Urinary bladder (tissue), 4 donors: ENCODE results near the gene DUSP28. TPM values are rescaled to one million over a fixed set of nuclear protein-coding genes. Genes with fewer than 3 reads are reported as not detected.

ENCODE experiments used
- DNase-seq: peaks from one replicate; pipeline ENCODE4 v3.0.0-alpha.2; 2015; ENCODE audit errors: extremely low spot score
- H3K27ac ChIP-seq: one replicate; pipeline ENCODE4 v1.5.1; 2013; ENCODE audit warnings: low read depth, mild to moderate bottlenecking, moderate library complexity
- H3K36me3 ChIP-seq: one replicate; pipeline ENCODE4 v1.6.1; 2013; ENCODE audit warnings: mild to moderate bottlenecking, moderate library complexity; ENCODE audit not compliant: insufficient read depth
- H3K4me1 ChIP-seq: one replicate; pipeline ENCODE4 v1.6.1; 2013; ENCODE audit warnings: mild to moderate bottlenecking, moderate library complexity; ENCODE audit not compliant: insufficient read depth
- H3K4me3 ChIP-seq: one replicate; pipeline ENCODE4 v1.5.1; 2013; ENCODE audit warnings: low read depth, low read length
- WGBS: extraction: QIAGEN DNeasy Blood & Tissue Kit; methylation state at CpG from one replicate; pipeline ENCODE4 v1.1.7; 2013; 5-methylcytosine and 5-hydroxymethylcytosine counted together
- polyA plus RNA-seq: library from polyadenylated mRNA; stranded (reverse); fragments of 200-250 nt; gene quantifications from one replicate; pipeline ENCODE4 v1.2.3, GENCODE V29; 2013
- total RNA-seq: library from RNA; depleted of rRNA; stranded (reverse); fragments of >200 nt; gene quantifications from one replicate; pipeline ENCODE4 v1.2.3, GENCODE V29; 2014
- donor health status: healthy with polysubstance abuse.
- donor health status: healthy.

Gene DUSP28
- total and polyA plus RNA-seq, 2 donors: 2.8 to 5.8 TPM

DNA sequence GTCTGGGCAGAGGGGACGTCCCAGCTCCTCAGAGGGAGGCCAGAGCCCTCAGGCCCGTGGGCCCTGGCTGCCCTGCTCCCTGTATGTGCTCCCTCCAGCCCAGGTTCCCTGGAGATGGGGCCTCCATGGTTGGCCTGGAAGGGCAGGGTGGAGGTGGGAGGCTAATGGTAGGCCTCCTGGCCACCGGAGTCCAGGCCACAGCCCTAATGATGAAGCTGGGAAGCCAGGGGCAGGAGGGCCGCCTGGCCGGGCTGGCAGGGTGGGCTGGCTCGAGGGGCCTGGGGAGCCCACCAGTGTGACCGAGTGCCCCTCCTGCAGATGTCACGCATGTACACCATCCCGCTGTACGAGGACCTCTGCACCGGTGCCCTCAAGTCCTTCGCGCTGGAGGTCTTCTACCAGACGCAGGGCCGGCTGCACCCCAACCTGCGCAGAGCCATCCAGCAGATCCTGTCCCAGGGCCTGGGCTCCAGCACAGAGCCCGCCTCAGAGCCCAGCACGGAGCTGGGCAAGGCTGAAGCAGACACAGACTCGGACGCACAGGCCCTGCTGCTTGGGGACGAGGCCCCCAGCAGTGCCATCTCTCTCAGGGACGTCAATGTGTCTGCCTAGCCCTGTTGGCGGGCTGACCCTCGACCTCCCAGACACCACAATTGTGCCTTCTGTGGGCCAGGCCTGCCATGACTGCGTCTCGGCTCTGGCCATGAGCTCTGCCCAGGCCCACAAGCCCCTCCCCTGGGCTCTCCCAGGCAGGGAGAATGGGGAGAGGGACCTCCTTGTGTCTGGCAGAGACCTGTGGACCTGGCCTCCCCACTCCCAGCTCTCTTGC lies 17.3 kb downstream of the DUSP28 start:
- 87% methylated on average over 26 of the region's 26 CpGs for WGBS
- H3K4me3 ChIP-seq: no peak overlapping the region
- no peaks in the 10 kb centered on the region for H3K4me1 ChIP-seq
- peaks cover 3% of the 10 kb centered on the region for H3K36me3 ChIP-seq
- no peak for DNase-seq
- no peak overlapping the region for H3K27ac ChIP-seq

DNA sequence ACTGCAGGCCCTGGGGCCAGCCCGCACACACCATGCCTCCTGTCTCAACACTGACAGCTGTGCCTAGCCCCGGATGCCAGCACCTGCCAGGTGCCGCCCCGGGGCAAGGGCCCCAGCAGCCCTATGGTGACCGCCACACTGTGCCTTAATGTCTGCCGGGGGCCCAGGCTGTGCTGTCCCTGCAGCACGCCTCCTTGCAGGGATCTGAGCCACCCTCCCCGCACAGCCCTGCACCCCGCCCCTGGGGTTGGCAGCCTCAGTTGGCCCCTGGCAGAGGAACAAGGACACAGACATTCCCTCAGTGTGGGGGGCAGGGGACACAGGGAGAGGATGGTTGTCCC lies 17.9 kb downstream of the DUSP28 start:
- no peaks in the 10 kb centered on the region for H3K4me1 ChIP-seq
- H3K4me3 ChIP-seq: no peak overlapping the region
- 86% methylated on average over 9 of the region's 9 CpGs for WGBS
- H3K27ac ChIP-seq: no peak overlapping the region
- DNase-seq: no peak
- peaks cover 3% of the 10 kb centered on the region for H3K36me3 ChIP-seq

DNA sequence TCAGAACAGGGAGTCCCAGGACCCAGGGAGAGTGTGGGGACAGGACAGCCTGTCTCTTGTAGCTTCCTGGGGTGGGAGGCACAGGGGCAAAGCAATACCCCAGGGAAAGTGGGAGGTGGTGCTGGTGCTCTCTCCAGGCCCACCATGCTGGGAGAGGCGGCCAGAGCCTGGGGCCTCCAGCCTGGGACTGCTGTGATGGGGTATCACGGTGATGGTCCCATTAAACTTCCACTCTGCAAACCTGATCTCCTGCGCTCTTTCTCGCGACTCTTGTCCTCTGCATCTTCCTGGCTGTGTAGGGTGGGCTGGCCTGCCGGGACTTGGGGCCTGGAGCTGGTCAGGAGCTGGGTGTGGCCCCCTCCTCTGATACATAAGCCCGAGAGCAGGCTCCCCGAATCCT lies 18.3 kb downstream of the DUSP28 start:
- Histone ChIP-seq H3K36me3 (peaks cover 3% of the 10 kb centered on the region), H3K4me1 (no peaks in the 10 kb centered on the region), H3K4me3 (no peak overlapping the region), H3K27ac (no peak overlapping the region)
- no peak for DNase-seq
- WGBS: 86% methylated on average over 8 of the region's 8 CpGs

DNA sequence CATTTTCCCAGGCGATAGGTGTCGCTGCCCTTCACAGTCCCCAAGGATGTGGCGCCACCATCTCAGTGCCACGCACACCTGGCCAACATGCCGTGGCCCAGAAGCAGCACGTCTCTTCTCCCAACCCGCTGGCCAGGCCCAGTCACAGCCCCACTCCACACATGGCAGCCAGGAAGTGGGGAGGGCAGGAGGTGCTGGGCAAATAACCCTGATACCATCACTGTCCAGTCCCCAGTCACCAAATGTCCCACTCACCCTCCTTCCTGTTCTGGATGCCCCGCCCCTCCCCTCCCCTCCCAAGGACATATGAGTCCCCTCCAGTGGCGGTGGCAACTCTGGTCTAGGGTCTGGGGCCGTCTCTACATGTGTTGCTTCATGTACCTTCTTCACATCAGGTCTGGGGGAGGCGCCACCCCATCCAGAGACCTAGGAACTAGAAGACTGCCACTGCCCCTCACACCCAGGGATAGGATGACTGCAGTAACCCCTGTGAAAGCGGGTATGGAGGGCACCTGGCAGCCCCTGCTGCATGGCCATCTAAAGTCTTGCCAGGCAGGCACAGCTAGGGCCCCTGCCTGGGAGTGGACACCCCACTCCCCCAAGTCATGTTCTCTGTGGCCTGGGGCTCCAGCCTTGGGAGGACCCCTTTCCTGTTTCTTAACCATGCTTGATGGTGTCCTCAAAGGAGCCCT lies 19.1 kb downstream of the DUSP28 start:
- WGBS: 89% methylated on average over 12 of the region's 12 CpGs
- DNase-seq: no peak
- Histone ChIP-seq H3K4me1 (no peaks in the 10 kb centered on the region), H3K36me3 (peaks cover 3% of the 10 kb centered on the region), H3K4me3 (no peak overlapping the region), H3K27ac (no peak overlapping the region)

DNA sequence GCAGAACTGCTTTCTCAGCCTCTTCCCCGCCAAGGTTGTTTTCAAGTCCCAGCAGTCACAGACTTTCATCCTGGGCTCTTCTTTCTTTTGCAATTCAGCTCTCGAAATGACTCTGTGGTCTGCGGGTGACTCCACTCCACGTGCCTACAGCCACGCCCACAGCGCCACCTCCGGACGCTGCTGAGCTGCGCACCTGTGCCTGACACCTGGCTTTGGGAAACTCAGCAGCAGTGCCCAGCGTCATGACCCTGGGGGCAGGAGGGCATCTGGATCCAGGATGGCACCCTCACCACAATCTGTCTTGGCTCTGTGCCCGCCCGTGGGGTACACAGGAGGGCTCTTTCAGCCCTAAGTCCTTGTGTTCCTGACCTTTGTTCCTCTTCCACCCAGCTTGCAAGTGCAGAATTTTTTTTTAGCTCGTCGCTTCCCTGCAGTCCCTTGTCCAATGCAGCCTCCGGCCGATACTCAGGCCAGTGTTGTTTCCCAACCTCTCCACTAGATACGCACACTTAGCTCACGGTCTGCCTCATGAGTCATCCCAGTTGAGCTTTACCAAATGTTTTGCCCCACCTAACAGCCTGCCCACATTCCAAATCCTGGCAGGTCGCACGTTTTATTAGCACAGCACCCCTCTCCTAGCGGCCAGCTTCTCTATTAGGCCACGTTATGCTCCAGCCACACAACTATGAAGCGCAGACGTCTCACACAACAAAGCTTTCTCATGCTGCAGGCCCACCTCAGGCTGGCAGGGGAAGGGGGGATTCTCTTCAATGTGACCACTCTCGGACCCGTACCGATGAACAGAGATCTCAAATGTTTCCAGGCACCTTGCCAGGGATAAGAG lies 19.8 kb downstream of the DUSP28 start:
- Histone ChIP-seq H3K36me3 (no peaks in the 10 kb centered on the region), H3K27ac (peak overlapping the region; percentile 54), H3K4me3 (no peak overlapping the region), H3K4me1 (no peaks in the 10 kb centered on the region)
- WGBS: 56% methylated on average over 27 of the region's 27 CpGs
- DNase-seq: no peak

DNA sequence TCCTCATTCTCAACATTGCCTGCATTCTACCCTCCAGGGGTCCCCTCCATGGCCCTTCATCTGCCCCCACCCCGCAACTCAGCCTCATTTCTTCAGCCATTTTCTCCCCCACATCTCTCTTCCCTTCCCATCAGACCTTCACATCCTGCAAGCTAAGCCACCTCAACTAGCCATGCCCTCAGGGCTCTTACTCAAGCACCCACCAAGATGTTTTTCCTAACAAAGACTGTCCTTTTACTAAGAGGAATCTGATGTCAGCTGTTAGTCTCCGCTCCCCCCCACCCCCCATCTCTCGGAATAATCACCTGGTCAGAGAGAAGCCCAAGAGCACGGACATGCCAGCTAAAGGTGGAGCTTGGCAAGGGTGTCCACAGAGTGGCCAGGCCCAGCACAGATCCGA lies 21.7 kb downstream of the DUSP28 start:
- H3K4me3 ChIP-seq: no peak overlapping the region
- no peak overlapping the region for H3K27ac ChIP-seq
- H3K4me1 ChIP-seq: no peaks in the 10 kb centered on the region
- DNase-seq: no peak
- H3K36me3 ChIP-seq: no peaks in the 10 kb centered on the region
- WGBS: 94% methylated on average over 5 of the region's 5 CpGs

DNA sequence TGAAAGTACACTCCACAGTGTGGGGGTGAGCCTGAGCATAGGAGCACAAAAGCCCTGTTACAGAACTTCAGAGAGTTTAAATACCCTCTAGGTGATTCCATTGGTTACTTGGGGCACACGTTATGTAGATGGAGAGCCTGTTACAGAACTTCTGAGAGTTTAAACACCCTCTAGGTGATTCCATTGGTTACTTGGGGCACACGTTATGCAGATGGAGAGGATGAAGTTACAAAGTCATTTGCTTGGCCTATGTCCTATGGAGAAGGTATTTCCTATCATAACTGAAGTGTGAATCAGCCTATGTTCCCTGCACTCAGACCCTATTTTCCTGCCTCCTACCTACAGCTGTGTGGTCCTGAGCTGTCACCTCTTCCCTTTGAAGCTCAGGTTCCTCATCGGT lies 22.6 kb downstream of the DUSP28 start:
- no peak for DNase-seq
- Histone ChIP-seq H3K4me1 (no peaks in the 10 kb centered on the region), H3K27ac (no peak overlapping the region), H3K36me3 (no peaks in the 10 kb centered on the region), H3K4me3 (no peak overlapping the region)
- 81% methylated on average over 3 of the region's 3 CpGs for WGBS

DNA sequence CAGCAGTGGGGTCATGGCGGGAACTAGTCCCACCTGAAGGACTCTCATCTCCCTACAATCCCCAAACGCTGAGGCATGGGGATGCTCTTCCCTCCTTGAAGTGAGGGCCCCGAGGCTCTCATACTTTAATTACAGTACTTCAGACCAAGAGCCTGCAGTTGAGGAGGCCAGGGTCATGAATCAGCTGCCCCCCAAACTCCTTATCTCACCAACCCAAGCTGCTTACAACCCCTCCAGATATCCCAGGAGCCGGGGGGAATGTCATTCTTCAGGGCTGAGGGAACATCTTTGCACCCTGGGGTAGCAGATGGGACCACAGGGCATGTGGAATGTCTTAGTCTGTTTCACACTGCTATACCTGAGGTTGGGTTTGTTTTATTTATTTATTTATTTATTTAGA lies 23.6 kb downstream of the DUSP28 start:
- no peak overlapping the region for H3K27ac ChIP-seq
- H3K4me1 ChIP-seq: no peaks in the 10 kb centered on the region
- WGBS: 87% methylated on average over 4 of the region's 4 CpGs
- no peak for DNase-seq
- no peak overlapping the region for H3K4me3 ChIP-seq
- H3K36me3 ChIP-seq: no peaks in the 10 kb centered on the region

DNA sequence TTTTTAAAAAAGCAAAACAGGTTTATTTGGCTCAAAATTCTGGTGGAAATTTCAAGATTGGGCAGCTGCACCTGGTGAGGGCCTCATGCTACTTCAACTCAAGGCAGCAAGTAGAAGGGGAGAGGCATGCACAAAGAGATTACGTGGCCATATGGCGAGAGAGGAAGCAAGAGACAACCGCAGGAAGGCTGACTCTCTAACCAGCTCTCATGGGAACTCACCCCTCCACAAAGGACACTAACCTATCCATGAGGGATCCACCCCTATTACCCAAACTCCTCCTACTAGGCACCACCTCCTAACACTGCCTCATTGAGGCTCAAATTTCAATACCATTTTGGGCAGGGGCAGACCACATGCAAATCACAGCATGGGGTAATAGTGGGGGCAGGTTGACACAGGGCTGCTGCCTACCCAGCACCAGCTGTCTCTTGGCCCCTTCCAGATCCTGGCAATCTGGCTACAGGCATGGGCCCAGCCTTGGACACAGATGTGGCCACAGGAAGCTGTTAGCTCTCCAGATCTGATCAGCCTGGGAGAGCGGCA lies 24.4 kb downstream of the DUSP28 start:
- no peak for DNase-seq
- no peak overlapping the region for H3K4me3 ChIP-seq
- no peaks in the 10 kb centered on the region for H3K4me1 ChIP-seq
- WGBS: 80% methylated on average over 4 of the region's 4 CpGs
- H3K27ac ChIP-seq: no peak overlapping the region
- H3K36me3 ChIP-seq: no peaks in the 10 kb centered on the region

DNA sequence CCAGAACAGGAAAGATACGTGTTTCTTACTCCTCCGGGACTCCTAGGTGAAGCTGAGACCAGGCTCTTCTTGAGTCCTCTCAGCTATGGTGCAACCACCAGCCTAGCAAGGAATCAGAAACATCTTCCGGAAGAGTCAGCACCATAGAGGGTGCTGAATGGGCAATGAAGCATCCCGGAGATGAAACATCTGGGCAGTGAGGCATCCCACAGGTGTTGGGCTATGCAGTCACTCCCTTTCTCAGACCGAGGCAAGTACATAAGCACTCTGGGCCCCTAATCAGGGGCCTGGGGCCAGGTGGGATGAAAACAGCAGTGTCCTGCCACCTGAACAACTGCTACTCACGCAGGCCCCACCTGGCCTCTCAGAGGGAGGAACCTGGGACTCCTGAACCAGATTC lies 24.9 kb downstream of the DUSP28 start:
- Histone ChIP-seq H3K27ac (no peak overlapping the region), H3K4me3 (peak overlapping the region; percentile 69), H3K36me3 (no peaks in the 10 kb centered on the region), H3K4me1 (no peaks in the 10 kb centered on the region)
- no peak for DNase-seq
- 85% methylated on average over 6 of the region's 6 CpGs for WGBS

DNA sequence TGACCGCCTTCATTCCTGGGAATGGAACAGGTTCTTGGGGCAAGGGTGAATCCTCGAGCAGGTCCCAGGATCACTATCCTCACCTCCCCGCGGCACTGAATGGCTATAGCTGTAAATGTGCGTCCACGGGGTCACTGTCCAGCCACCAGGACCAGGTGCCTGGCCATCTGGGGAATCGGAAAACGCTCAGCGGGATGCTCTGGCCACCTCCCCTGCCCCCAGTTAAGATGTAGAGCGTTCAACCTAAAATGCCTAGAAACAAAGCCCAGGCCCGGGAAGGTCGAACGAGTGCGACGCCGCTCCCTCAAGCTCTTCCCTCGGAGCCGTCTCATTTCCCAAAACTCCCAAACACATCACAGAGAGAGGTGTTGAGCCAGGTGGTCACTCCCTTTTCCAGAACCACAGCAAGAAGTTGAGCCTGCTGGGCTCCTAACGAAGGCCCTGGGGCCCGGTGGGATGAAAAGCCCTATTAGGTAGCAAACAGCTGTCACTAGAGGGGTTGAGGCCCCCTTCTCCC lies 25.6 kb downstream of the DUSP28 start:
- WGBS: 3% methylated on average over 20 of the region's 20 CpGs
- Histone ChIP-seq H3K27ac (peak overlapping the region; percentile 88), H3K4me3 (peak overlapping the region; percentile 69), H3K36me3 (no peaks in the 10 kb centered on the region), H3K4me1 (no peaks in the 10 kb centered on the region)
- DNase-seq: no peak

DNA sequence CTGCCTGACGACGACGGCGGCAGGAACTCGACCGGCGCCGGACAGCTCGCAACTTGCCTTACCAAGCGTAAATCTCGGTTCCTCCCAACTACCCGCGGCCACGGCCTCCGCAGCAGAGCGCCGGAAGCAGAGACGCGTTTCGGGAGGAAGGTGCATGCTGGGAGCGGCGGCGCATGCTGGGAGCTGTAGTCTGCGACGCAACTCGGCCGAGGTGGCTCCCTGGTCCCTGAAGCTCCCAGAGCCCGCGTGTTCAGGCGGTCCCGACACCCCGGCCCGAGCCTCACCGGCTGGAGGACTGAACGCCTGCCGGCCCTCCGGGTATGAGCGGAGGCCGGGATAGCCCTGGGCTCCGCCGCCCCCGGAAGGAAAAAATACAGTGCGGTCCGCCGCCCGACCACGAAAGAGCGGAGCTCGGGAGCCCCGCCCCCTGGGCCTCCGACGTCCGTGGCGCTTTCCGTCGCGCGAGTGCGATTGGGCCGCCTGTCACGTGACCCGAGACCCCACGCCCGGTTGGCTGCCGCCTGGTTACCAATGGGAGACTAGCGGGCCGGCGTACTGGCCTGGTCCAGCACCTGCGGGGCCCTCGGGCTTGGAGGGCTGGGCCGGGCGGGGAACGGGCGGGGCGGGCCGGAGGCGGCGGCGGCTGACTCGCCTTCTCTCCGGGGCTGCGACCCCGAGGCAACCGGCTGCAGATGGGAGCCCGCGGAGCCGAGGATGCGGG lies 26.2 kb downstream of the DUSP28 start, which contains the start of gene CAPN10:
TSS of gene CAPN10 (plus strand) at position 537 of the 721 bp plus-strand sequence. CDS start at position 715, 178 bp downstream.
- peak within 1 kb of the TSS; percentile 69 for H3K4me3 ChIP-seq
- WGBS: under 1% methylated on average over 88 of the region's 88 CpGs
- peak within 1 kb of the TSS; percentile 88 for H3K27ac ChIP-seq
- peaks cover 2% of the 10 kb centered on the region for H3K36me3 ChIP-seq
- H3K4me1 ChIP-seq: no peaks in the 10 kb centered on the region
- peak; percentile 90 for DNase-seq
